HG03095 (cell line): ENCODE data around the gene TBC1D2B.

Experiments
- ATAC-seq: cut with Tn5 transposase; IDR thresholded peaks from one replicate; pipeline ENCODE4 v1.9.1; 2021; ENCODE audit warnings: moderate library complexity; ENCODE audit not compliant: unreplicated experiment

Gene TBC1D2B

GRCh38 chr15:78097667-78098066, 20.2 kb upstream of the TBC1D2B start:
- no peak for ATAC-seq

DNA sequence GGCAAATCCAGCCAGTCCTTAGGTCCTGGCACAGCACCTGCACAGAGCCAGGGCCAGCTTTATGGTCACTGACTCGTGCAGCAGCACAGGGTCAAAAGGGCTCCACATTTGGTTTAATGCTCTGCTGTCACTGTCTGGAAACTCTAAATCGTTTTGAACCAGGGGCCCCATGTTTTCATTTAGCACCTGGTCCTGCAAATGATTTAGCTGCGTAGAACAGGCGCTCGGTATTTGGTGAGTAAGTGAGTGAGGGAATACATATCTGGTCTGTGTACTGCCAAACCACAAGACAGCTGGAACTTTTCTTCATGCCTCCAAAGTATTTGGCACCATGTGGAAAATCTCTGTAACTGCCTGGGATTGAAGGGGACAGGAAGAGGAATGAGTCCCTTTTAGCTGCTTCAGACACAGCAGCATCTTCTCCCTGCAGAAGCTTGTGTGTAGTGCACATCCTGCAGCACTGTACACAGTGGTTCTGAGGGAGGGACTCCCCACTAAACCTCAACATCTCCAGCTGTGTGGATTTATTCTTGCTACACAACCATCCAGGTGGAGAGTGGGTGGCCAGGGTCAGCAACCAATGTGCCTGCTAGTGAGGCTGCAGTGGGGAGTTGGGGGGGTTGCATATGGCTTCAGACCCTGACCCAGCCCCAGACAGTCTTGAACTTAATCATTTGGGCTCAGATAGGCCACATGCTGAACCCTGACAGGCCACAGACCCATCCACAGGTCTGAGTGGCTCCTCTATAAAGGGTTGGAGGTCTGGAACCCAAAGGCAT, 15.9 kb upstream of the TBC1D2B start:
- ATAC-seq = no peak

- no peak for ATAC-seq
Observed at GRCh38 chr15:78092261-78093041, 14.9 kb upstream of the TBC1D2B start, which contains the start of gene SH2D7. Gene SH2D7 (plus strand): TSS chr15:78092561. CDS start chr15:78092585, 24 bp downstream.

DNA sequence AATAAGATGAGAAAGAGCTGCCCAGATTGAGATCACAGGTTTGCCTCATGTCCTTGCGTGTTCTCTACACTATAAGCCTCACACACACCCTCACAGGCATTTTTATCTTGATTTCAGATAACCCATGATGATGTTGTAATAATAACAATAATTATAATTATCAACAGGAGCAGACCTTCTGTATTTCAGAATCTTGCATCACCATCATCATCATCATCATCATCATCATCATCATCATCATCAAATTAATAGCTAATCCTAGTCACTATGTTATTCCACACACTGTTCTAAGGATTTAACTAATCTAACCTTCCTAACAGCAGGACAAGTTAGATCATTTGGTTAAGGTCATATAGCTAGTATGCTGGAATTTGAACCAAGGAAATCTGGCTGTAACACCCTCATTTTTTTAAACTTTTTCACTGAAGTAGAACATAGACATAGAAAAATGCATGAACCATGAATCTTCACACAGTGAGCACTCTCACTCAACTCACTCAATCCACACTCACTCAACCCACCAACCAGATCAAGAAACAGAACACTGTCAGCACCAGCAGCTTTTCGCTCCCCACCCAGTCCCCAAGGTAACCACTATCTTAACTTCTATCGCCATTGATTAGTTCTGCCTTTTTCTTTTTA, 13.0 kb upstream of the TBC1D2B start:
- no peak for ATAC-seq

- ATAC-seq = no peak
Observed at GRCh38 chr15:78088773-78089080, 11.2 kb upstream of the TBC1D2B start.

- ATAC-seq = no peak
Observed at GRCh38 chr15:78087951-78088772, 10.7 kb upstream of the TBC1D2B start.

DNA sequence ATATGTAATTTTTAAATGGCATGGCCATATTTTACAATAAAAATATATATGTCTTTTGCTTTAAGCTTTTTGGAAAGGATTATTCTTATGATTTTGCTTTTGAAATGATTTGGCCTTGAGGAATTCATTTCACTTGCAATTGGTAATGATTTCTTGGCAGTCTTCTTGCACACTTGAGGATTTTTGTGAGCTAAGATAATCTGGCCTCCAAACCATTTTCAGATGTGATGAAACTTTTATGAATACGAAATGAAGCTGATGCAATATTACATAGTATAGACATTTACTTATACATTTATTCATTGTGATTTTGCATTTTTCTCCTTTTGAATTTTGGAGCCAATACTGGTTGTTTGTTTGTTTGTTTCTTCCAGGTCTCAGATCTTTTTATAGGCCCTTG, 8.4 kb upstream of the TBC1D2B start:
- ATAC-seq = no peak

DNA sequence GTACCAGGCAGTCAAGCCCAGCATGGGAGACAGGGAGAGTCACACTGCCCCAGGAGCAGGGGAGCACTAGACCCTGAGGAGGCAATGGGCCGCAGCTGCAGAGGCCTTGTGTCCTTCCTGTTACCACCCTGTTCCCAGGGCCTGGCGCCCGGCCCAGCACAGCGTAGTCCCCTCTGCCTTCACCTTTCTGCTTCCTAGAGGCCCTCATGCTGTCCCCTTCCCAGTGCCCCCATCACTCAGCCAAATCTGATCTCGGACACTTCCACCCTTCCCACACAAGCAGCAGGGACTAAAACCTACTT, 6.9 kb upstream of the TBC1D2B start:
- no peak for ATAC-seq

DNA sequence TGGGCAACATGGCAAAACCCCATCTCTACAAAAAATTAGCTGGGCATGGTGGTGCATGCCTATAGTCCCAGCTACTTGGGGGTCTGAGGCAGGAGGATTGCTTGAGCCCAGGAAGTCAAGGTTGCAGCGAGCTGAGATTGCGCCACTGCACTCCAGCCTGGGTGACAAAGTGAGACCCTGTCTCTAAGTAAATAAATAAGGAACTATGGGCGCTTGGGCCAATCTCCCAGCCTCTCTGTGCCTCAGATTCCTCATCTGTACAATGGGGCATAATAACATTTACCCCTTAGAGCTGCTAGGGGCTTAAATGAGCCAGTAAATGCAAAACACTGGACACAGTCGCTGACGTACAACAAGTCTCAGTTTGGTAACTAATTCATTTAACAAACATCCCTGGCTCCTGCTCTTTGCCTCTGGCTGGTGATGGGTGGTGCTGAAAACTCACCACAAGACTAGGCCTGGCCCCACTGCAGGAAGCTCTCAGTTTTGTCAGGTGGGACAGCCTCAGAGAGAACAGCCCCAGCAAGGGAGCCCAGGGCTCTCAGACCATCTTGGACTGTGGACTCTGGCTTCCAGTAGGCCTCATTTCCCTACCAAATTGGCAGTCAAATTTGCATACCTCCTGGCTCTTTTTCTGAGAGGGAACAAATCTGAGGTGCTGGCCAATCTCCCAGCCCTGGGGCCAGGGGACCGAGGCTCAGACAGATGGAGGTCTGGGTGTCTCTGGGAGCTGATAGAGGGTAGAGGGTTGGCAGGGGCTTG, 6.4 kb upstream of the TBC1D2B start:
- no peak for ATAC-seq

GRCh38 chr15:78083186-78083585, 5.7 kb upstream of the TBC1D2B start:
- no peak for ATAC-seq

- ATAC-seq = no peak
Observed at GRCh38 chr15:78082743-78083110, 5.2 kb upstream of the TBC1D2B start.

DNA sequence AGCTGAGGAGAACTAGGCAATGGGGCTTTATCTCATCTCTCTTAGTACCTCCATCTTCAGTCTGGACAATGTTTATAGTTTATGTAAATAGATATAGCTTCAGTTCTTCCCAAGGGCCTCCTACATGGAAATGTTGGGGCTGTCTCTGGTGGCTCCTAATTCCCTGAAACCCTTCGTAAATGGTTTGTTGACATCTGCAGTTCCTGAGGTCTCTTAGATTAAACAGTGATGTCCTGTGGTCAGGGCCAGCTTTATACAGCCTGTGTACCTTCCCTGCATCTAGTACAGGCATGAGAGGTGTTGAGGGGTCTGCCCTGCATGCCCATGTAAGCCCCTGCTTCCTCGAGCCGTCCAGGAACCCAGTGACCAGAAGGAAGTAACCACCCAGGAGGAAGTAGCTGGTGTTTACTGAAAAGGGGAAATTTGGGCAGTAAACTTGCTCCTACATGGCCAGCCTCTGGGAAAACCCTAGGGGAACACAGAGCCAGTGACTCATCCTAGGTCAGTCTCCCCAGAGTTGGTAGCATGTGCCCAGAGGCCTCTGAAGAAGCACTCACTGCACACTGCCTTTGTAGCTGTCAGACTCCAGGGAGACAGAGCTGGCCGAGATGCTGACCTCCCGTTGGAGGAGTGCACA, 4.7 kb upstream of the TBC1D2B start:
- ATAC-seq = no peak

DNA sequence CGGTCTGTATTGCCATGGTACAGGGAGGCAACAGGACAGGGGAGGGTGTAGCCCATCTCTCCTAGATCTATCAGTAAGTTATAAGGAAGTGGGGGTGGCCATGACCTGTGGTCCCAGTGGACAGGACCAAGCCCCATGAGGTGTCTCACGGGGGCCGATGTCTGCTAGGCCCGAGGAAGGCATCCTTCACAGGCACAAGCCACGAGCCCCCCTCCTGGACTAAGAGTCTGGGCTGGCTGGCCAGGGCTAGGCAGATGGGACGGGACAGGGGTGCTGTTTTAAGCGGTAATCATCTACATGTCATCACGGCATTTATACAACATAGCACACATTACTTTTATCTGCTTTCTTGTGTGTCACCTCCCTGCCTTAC, 2.6 kb upstream of the TBC1D2B start:
- ATAC-seq = no peak

GRCh38 chr15:78079298-78080087, 2.0 kb upstream of the TBC1D2B start:
- no peak for ATAC-seq

DNA sequence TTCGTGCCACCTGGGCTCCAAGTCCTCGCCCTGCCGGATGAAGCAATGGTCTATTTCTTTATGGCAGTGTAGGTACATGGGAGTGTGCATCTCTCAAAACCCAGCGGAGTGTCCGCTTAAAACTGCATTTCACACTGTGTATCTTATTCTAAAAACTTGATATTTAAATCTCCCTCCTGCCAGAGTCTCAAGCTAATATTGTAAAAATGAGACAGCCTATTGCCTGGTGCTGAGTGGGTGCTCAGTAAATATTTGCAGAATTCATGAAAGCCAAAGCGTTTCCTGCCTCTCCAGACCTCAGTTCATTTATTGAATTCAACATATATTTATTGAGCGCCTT, 330 bp upstream of the TBC1D2B start:
- no peak for ATAC-seq

GRCh38 chr15:78076231-78077052, 1.1 kb downstream of the TBC1D2B start:
- ATAC-seq = peak; percentile 5

GRCh38 chr15:78075490-78076230, 1.9 kb downstream of the TBC1D2B start:
- no peak for ATAC-seq
